HEK293 (cell line): ENCODE results near the gene PIK3R6.

Experiments
- CTCF ChIA-PET: fragments of 350-600 bp; formaldehyde crosslinking; extraction: SDS; loops from one replicate; lab custom pipeline; 2021; ENCODE audit warnings: antibody characterized with exemption; lab: Yijun Ruan, JAX
- POLR2A ChIA-PET: fragments of 300-600 bp; formaldehyde crosslinking; extraction: SDS; loops from one replicate; lab custom pipeline; 2020; ENCODE audit warnings: antibody characterized with exemption, inconsistent platforms; lab: Yijun Ruan, JAX
- H3K27ac ChIP-seq: fragments of 200-500 bp; sonication (Bioruptor generic); 2 replicates; pipeline ENCODE4 v1.5.1; 2014; ENCODE audit warnings: low read depth, low read length, control low read depth, inconsistent platforms; ENCODE audit errors: extremely low read depth
- H3K36me3 ChIP-seq, 2 experiments: fragments of 200-500 bp in 1 of 2; sonication (Bioruptor generic) in 1 of 2; 1 replicate in 1 of 2; 2 replicates in 1 of 2; pipeline ENCODE4 v1.5.1; 2014 to 2017; ENCODE audit warnings: inconsistent platforms in 2 of 2, low read length in 2 of 2; ENCODE audit not compliant: control insufficient read depth in 2 of 2, insufficient read depth in 1 of 2
- H3K4me1 ChIP-seq: fragments of 200-500 bp; sonication (Bioruptor generic); 2 replicates; pipeline ENCODE4 v1.5.1; 2014; ENCODE audit warnings: mild to moderate bottlenecking, low read length, inconsistent platforms; ENCODE audit not compliant: control insufficient read depth, insufficient read depth
- H3K4me3 ChIP-seq: 2 replicates; pipeline ENCODE4 v1.5.1; 2011; ENCODE audit warnings: low read depth, mild to moderate bottlenecking, control low read depth, low read length, moderate library complexity
- H3K9me3 ChIP-seq: fragments of 200-500 bp; sonication (Bioruptor generic); 2 replicates; pipeline ENCODE4 v1.5.1; 2014; ENCODE audit warnings: low read depth, low read length, inconsistent platforms; ENCODE audit not compliant: control insufficient read depth, insufficient read depth
- HOXA7 ChIP-seq: sonication (generic); formaldehyde crosslinking; IDR thresholded peaks from 2 replicates; pipeline ENCODE4 v1.8.1; 2022; ENCODE audit warnings: missing genetic modification reagents, borderline replicate concordance
- SETDB1 ChIP-seq: IDR thresholded peaks from one replicate; pipeline ENCODE4 v1.6.1; 2017; ENCODE audit warnings: mild to moderate bottlenecking, low read length, moderate library complexity, mixed read lengths; ENCODE audit not compliant: insufficient read length
- ZBTB48 ChIP-seq: fragments of 450-650 bp; formaldehyde crosslinking; IDR thresholded peaks from 2 replicates; pipeline ENCODE4 v1.5.1; 2016; ENCODE audit warnings: missing biosample characterization, missing genetic modification characterization
- ZNF157 ChIP-seq: fragments of 450-650 bp; formaldehyde crosslinking; IDR thresholded peaks from 2 replicates; pipeline ENCODE4 v1.5.1; 2016; ENCODE audit warnings: missing biosample characterization, missing genetic modification characterization
- ZNF19 ChIP-seq: fragments of 450-650 bp; formaldehyde crosslinking; IDR thresholded peaks from 2 replicates; pipeline ENCODE4; 2016; ENCODE audit warnings: missing biosample characterization, missing genetic modification characterization, low read depth
- ZNF211 ChIP-seq: fragments of 450-650 bp; formaldehyde crosslinking; IDR thresholded peaks from 2 replicates; pipeline ENCODE4 v1.5.1; 2016; ENCODE audit warnings: low read depth, missing biosample characterization, missing genetic modification characterization
- ZNF37A ChIP-seq: fragments of 450-650 bp; IDR thresholded peaks from 2 replicates; pipeline ENCODE4 v1.5.1; 2018; ENCODE audit warnings: missing biosample characterization, missing genetic modification characterization
- ZNF394 ChIP-seq: fragments of 450-650 bp; formaldehyde crosslinking; IDR thresholded peaks from 2 replicates; pipeline ENCODE4 v1.5.1; 2016; ENCODE audit warnings: missing biosample characterization, missing genetic modification characterization, mild to moderate bottlenecking, moderate library complexity, borderline replicate concordance
- ZNF473 ChIP-seq: fragments of 450-650 bp; formaldehyde crosslinking; IDR thresholded peaks from 2 replicates; pipeline ENCODE4 v1.5.1; 2017; ENCODE audit warnings: missing biosample characterization, missing genetic modification characterization
- ZNF510 ChIP-seq: fragments of 450-650 bp; formaldehyde crosslinking; IDR thresholded peaks from 2 replicates; pipeline ENCODE4 v1.5.1; 2018; ENCODE audit warnings: mild to moderate bottlenecking, missing genetic modification characterization, missing biosample characterization; ENCODE audit not compliant: insufficient replicate concordance
- ZNF514 ChIP-seq: fragments of 450-650 bp; formaldehyde crosslinking; IDR thresholded peaks from 2 replicates; pipeline ENCODE4 v1.5.1; 2016; ENCODE audit warnings: missing biosample characterization, missing genetic modification characterization
- ZNF560 ChIP-seq: fragments of 450-650 bp; formaldehyde crosslinking; IDR thresholded peaks from 2 replicates; pipeline ENCODE4 v1.5.1; 2017; ENCODE audit warnings: missing biosample characterization, missing genetic modification characterization, borderline replicate concordance
- ZNF621 ChIP-seq: fragments of 450-650 bp; formaldehyde crosslinking; IDR thresholded peaks from 2 replicates; pipeline ENCODE4 v1.5.1; 2017; ENCODE audit warnings: missing biosample characterization, missing genetic modification characterization
- ZNF701 ChIP-seq: fragments of 450-650 bp; formaldehyde crosslinking; IDR thresholded peaks from 2 replicates; pipeline ENCODE4 v1.5.1; 2016; ENCODE audit warnings: missing biosample characterization, missing genetic modification characterization
- ZNF843 ChIP-seq: fragments of 450-650 bp; formaldehyde crosslinking; IDR thresholded peaks from 2 replicates; pipeline ENCODE4 v1.5.1; 2016; ENCODE audit warnings: missing biosample characterization, missing genetic modification characterization
- TF ChIP-seq, protein P1 (sequence below): fragments of 450-650 bp; formaldehyde crosslinking; IDR thresholded peaks from 2 replicates; pipeline ENCODE4 v1.5.1; 2017; ENCODE audit warnings: missing biosample characterization, missing genetic modification characterization
- TF ChIP-seq, protein P2 (sequence below): fragments of 450-650 bp; formaldehyde crosslinking; IDR thresholded peaks from 2 replicates; pipeline ENCODE4 v1.5.1; 2016; ENCODE audit warnings: missing biosample characterization, missing genetic modification characterization
- TF ChIP-seq, protein P3 (sequence below): fragments of 450-650 bp; formaldehyde crosslinking; IDR thresholded peaks from 2 replicates; pipeline ENCODE4 v1.5.1; 2016; ENCODE audit warnings: missing biosample characterization, missing genetic modification characterization
- TF ChIP-seq, protein P4 (sequence below): fragments of 450-650 bp; formaldehyde crosslinking; IDR thresholded peaks from 2 replicates; pipeline ENCODE4 v1.5.1; 2016; ENCODE audit warnings: missing biosample characterization, missing genetic modification characterization, borderline replicate concordance

PIK3R6 gene

DNA sequence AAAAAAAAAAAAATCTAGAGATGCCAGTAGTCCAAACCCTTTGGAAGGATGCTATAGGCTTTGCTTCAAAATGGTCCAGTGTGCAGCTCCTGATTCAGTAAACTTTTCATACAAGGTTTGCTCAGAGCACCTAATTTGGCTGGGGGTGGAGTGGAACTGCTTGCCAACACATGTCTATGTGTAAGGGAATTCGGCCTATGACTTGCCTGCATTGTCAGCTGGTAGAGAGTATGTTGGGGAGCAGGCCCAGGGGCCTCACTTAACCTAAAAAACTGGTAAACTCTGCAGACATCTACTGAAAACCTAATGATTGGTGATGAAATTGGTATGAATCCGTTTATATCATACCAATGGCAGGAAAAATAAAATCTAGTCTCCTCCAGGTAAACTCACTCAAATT, 66.8 kb downstream of the PIK3R6 start (continued):
- TF ChIP-seq, protein P1, sequence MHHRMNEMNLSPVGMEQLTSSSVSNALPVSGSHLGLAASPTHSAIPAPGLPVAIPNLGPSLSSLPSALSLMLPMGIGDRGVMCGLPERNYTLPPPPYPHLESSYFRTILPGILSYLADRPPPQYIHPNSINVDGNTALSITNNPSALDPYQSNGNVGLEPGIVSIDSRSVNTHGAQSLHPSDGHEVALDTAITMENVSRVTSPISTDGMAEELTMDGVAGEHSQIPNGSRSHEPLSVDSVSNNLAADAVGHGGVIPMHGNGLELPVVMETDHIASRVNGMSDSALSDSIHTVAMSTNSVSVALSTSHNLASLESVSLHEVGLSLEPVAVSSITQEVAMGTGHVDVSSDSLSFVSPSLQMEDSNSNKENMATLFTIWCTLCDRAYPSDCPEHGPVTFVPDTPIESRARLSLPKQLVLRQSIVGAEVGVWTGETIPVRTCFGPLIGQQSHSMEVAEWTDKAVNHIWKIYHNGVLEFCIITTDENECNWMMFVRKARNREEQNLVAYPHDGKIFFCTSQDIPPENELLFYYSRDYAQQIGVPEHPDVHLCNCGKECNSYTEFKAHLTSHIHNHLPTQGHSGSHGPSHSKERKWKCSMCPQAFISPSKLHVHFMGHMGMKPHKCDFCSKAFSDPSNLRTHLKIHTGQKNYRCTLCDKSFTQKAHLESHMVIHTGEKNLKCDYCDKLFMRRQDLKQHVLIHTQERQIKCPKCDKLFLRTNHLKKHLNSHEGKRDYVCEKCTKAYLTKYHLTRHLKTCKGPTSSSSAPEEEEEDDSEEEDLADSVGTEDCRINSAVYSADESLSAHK = no peak
- TF ChIP-seq ZNF19 (tag by site-specific recombination) (no peak), ZNF37A (tag by site-specific recombination) (no peak), ZNF621 (tag by site-specific recombination) (no peak), ZNF701 (no peak), HOXA7 (CRISPR knock-in tag) (no peak), SETDB1 (no peak)
- TF ChIP-seq, protein P2, sequence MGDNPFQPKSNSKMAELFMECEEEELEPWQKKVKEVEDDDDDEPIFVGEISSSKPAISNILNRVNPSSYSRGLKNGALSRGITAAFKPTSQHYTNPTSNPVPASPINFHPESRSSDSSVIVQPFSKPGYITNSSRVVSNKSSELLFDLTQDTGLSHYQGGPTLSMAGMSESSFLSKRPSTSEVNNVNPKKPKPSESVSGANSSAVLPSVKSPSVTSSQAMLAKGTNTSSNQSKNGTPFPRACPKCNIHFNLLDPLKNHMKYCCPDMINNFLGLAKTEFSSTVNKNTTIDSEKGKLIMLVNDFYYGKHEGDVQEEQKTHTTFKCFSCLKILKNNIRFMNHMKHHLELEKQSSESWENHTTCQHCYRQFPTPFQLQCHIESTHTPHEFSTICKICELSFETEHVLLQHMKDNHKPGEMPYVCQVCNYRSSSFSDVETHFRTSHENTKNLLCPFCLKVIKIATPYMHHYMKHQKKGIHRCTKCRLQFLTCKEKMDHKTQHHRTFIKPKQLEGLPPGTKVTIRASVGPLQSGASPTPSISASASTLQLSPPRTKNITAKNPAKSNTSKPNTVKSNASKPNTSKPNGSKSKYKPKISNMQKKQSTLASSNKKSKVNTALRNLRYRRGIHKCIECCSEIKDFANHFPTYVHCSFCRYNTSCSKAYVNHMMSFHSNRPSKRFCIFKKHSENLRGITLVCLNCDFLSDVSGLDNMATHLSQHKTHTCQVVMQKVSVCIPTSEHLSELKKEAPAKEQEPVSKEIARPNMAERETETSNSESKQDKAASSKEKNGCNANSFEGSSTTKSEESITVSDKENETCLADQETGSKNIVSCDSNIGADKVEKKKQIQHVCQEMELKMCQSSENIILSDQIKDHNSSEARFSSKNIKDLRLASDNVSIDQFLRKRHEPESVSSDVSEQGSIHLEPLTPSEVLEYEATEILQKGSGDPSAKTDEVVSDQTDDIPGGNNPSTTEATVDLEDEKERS (tag by site-specific recombination) = no peak
- TF ChIP-seq, protein P3, sequence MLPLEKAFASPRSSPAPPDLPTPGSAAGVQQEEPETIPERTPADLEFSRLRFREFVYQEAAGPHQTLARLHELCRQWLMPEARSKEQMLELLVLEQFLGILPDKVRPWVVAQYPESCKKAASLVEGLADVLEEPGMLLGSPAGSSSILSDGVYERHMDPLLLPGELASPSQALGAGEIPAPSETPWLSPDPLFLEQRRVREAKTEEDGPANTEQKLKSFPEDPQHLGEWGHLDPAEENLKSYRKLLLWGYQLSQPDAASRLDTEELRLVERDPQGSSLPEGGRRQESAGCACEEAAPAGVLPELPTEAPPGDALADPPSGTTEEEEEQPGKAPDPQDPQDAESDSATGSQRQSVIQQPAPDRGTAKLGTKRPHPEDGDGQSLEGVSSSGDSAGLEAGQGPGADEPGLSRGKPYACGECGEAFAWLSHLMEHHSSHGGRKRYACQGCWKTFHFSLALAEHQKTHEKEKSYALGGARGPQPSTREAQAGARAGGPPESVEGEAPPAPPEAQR (tag by site-specific recombination) = no peak

DNA sequence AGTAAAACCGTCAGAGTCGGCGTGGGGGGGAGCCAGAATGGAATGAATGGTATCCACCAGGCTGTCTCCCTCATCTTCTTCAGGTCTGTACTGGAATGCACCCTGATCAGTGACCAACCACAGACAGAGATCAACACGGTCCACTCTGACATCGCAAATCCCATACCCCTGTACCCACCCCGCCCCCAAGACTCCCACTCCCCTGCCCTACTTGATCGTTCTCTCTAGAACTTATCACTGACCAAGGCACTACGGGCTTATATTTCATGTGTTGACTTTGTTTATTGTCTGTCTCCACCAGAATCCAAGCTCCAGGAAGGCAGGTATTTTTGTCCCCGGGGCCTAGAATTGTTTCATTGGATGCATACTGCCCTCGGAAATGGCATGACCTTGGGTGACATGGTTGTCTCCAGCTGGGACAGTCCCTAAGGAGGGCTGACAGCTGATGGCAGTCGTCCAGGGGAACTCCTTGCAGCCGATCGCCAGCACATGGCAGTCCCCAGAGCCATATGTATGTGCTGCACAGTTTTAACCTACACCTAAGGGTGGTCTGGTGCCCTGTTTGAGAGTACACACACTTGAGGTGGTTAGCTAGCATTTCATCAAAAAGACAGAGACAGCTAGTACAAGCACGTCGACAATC, 67.8 kb downstream of the PIK3R6 start:
- CTCF ChIA-PET = interaction anchor here (0.6 to 1.7 kb wide), 3 partner anchors 13 to 416 kb away, joined by 3 to 7 read pairs (median 4); no protein-coding TSS in a partner anchor
- POLR2A ChIA-PET = interaction anchor here (0.6 kb wide), 1 partner anchor 897 kb away, joined by 3 read pairs; no protein-coding TSS in a partner anchor
- Histone ChIP-seq H3K4me1 (no peaks in the 10 kb centered on the region), H3K9me3 (no peaks in the 10 kb centered on the region), H3K36me3 (no peaks in the 10 kb centered on the region), H3K27ac (no peak overlapping the region), H3K4me3 (no peak overlapping the region)
- no peak for TF ChIP-seq ZNF510 (tag by site-specific recombination)
- TF ChIP-seq ZNF843 (tag by site-specific recombination) = no peak
- TF ChIP-seq ZNF560 (tag by site-specific recombination) = no peak
- TF ChIP-seq ZBTB48 (tag by site-specific recombination) = no peak

DNA sequence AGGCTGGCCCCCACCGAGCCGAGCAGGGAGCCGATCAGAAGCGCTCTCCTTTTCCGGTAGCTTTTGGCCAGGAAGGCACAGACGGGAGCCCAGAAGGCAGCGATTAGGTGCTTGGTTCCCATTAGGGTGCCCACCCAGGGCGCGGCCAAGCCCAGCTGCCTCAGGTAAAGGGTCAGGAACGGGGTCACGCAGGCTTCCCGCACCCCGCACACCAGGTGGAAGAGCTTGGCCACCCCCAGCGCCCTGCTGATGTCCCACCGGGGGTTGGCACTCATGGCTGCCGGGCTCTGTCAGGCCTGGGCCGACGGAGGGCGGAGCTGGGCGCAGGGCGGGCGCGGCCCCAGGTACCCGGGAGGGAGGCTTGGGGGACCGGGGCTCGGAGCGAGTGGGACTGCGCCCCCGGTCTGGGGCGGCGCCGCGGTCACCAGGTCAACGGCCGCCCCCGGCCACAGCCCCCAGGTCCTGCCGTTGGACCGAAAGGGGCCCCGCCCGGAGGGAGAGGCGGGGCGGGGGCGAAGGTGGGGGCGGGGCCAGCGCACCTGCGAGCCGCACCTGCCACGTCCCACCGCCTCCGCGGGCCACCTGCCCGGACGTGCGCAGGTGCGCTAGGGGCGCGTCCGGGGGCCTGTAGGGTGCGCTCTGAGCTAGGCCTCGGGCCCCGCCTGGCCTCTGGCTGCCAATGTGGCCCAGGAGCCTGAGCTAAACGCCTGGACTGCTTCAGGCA, 68.5 kb downstream of the PIK3R6 start, which contains the start of gene MFSD6L:
Gene MFSD6L, minus strand, starts transcription at position 520 of the 724 bp plus-strand sequence. Its CDS starts 245 bp downstream, at position 275.
- Histone ChIP-seq H3K4me3 (no peak within 1 kb of the TSS), H3K36me3 (no peaks in the 10 kb centered on the region), H3K9me3 (no peaks in the 10 kb centered on the region), H3K4me1 (no peaks in the 10 kb centered on the region), H3K27ac (no peak within 1 kb of the TSS)
- CTCF ChIA-PET = interaction anchor here (0.6 to 1.7 kb wide), 2 partner anchors 12 to 322 kb away, joined by 3 to 7 read pairs; no protein-coding TSS in a partner anchor
- POLR2A ChIA-PET = no interaction called here
- TF ChIP-seq ZNF514 (tag by site-specific recombination) = no peak
- TF ChIP-seq ZNF394 (tag by site-specific recombination) = no peak
- no peak for TF ChIP-seq ZNF473
- no peak for TF ChIP-seq ZNF157 (tag by site-specific recombination)
- TF ChIP-seq, protein P4, sequence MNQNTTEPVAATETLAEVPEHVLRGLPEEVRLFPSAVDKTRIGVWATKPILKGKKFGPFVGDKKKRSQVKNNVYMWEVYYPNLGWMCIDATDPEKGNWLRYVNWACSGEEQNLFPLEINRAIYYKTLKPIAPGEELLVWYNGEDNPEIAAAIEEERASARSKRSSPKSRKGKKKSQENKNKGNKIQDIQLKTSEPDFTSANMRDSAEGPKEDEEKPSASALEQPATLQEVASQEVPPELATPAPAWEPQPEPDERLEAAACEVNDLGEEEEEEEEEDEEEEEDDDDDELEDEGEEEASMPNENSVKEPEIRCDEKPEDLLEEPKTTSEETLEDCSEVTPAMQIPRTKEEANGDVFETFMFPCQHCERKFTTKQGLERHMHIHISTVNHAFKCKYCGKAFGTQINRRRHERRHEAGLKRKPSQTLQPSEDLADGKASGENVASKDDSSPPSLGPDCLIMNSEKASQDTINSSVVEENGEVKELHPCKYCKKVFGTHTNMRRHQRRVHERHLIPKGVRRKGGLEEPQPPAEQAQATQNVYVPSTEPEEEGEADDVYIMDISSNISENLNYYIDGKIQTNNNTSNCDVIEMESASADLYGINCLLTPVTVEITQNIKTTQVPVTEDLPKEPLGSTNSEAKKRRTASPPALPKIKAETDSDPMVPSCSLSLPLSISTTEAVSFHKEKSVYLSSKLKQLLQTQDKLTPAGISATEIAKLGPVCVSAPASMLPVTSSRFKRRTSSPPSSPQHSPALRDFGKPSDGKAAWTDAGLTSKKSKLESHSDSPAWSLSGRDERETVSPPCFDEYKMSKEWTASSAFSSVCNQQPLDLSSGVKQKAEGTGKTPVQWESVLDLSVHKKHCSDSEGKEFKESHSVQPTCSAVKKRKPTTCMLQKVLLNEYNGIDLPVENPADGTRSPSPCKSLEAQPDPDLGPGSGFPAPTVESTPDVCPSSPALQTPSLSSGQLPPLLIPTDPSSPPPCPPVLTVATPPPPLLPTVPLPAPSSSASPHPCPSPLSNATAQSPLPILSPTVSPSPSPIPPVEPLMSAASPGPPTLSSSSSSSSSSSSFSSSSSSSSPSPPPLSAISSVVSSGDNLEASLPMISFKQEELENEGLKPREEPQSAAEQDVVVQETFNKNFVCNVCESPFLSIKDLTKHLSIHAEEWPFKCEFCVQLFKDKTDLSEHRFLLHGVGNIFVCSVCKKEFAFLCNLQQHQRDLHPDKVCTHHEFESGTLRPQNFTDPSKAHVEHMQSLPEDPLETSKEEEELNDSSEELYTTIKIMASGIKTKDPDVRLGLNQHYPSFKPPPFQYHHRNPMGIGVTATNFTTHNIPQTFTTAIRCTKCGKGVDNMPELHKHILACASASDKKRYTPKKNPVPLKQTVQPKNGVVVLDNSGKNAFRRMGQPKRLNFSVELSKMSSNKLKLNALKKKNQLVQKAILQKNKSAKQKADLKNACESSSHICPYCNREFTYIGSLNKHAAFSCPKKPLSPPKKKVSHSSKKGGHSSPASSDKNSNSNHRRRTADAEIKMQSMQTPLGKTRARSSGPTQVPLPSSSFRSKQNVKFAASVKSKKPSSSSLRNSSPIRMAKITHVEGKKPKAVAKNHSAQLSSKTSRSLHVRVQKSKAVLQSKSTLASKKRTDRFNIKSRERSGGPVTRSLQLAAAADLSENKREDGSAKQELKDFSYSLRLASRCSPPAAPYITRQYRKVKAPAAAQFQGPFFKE (tag by site-specific recombination) = no peak
- no peak for TF ChIP-seq ZNF211 (tag by site-specific recombination)
